ENCODE measurements around the gene VIL1. TPM values are rescaled to one million over a fixed set of nuclear protein-coding genes. Genes with fewer than 3 reads are reported as not detected.

VIL1 gene
- total RNA-seq, 1 donor, result not detected

GRCh38 chr2:218421027-218421426 is 2.1 kb downstream of the VIL1 start:
- no peak for TF ChIP-seq CTCF (IDR thresholded peaks at IDR 0.05; ENCODE audit: extremely low read depth, low read depth, low read length)
- Histone ChIP-seq H4K20me1 (ENCODE audit: insufficient read depth, low read length) (no peaks in the 10 kb centered on the region), H3K4me2 (ENCODE audit: insufficient read depth, low read length) (no peak overlapping the region), H2AFZ (ENCODE audit: low read length) (no peak overlapping the region), H3K79me2 (ENCODE audit: insufficient read depth, low read length) (no peaks in the 10 kb centered on the region), H3K27ac (ENCODE audit: low read depth, low read length) (no peak overlapping the region), H3K4me1 (ENCODE audit: insufficient read depth, low read length) (no peaks in the 10 kb centered on the region), H3K27me3 (ENCODE audit: insufficient read depth, low read length) (no peaks in the 10 kb centered on the region), H3K9me3 (ENCODE audit: low read depth, low read length) (no peaks in the 10 kb centered on the region), H3K4me3 (ENCODE audit: insufficient read depth, low read length) (no peak overlapping the region), H3K36me3 (ENCODE audit: insufficient read depth, low read length) (no peaks in the 10 kb centered on the region)
- peak; percentile 45 for DNase-seq (ENCODE audit: insufficient read length, low spot score, missing footprints)

- no peak overlapping the region for H2AFZ ChIP-seq (ENCODE audit: low read length)
- H3K79me2 ChIP-seq (ENCODE audit: insufficient read depth, low read length), result no peaks in the 10 kb centered on the region
- H3K9me3 ChIP-seq (ENCODE audit: low read depth, low read length), result no peaks in the 10 kb centered on the region
- no peak for TF ChIP-seq CTCF (IDR thresholded peaks at IDR 0.05; ENCODE audit: extremely low read depth, low read depth, low read length)
- H4K20me1 ChIP-seq (ENCODE audit: insufficient read depth, low read length), result no peaks in the 10 kb centered on the region
- H3K27ac ChIP-seq (ENCODE audit: low read depth, low read length), result no peak overlapping the region
- no peak overlapping the region for H3K4me2 ChIP-seq (ENCODE audit: insufficient read depth, low read length)
- H3K36me3 ChIP-seq (ENCODE audit: insufficient read depth, low read length), result no peaks in the 10 kb centered on the region
- no peaks in the 10 kb centered on the region for H3K27me3 ChIP-seq (ENCODE audit: insufficient read depth, low read length)
- H3K4me1 ChIP-seq (ENCODE audit: insufficient read depth, low read length), result no peaks in the 10 kb centered on the region
- peak; percentile 53 for DNase-seq (ENCODE audit: insufficient read length, low spot score, missing footprints)
- H3K4me3 ChIP-seq (ENCODE audit: insufficient read depth, low read length), result no peak overlapping the region
Observed at GRCh38 chr2:218422403-218423086, 3.6 kb downstream of the VIL1 start.

- TF ChIP-seq CTCF (IDR thresholded peaks at IDR 0.05; ENCODE audit: extremely low read depth, low read depth, low read length), result no peak
- H3K4me2 ChIP-seq (ENCODE audit: insufficient read depth, low read length), result no peak overlapping the region
- no peak overlapping the region for H2AFZ ChIP-seq (ENCODE audit: low read length)
- no peak for DNase-seq (ENCODE audit: insufficient read length, low spot score, missing footprints)
- H3K9me3 ChIP-seq (ENCODE audit: low read depth, low read length), result no peaks in the 10 kb centered on the region
- H3K36me3 ChIP-seq (ENCODE audit: insufficient read depth, low read length), result no peaks in the 10 kb centered on the region
- no peaks in the 10 kb centered on the region for H3K79me2 ChIP-seq (ENCODE audit: insufficient read depth, low read length)
- H4K20me1 ChIP-seq (ENCODE audit: insufficient read depth, low read length), result no peaks in the 10 kb centered on the region
- H3K27me3 ChIP-seq (ENCODE audit: insufficient read depth, low read length), result no peaks in the 10 kb centered on the region
- no peak overlapping the region for H3K4me3 ChIP-seq (ENCODE audit: insufficient read depth, low read length)
- H3K4me1 ChIP-seq (ENCODE audit: insufficient read depth, low read length), result no peaks in the 10 kb centered on the region
- H3K27ac ChIP-seq (ENCODE audit: low read depth, low read length), result no peak overlapping the region
Observed at GRCh38 chr2:218423584-218423983, 4.7 kb downstream of the VIL1 start.

- TF ChIP-seq CTCF (IDR thresholded peaks at IDR 0.05; ENCODE audit: extremely low read depth, low read depth, low read length), result no peak
- Histone ChIP-seq H3K4me3 (ENCODE audit: insufficient read depth, low read length) (no peak overlapping the region), H4K20me1 (ENCODE audit: insufficient read depth, low read length) (no peaks in the 10 kb centered on the region), H3K27me3 (ENCODE audit: insufficient read depth, low read length) (no peaks in the 10 kb centered on the region), H3K36me3 (ENCODE audit: insufficient read depth, low read length) (no peaks in the 10 kb centered on the region), H3K9me3 (ENCODE audit: low read depth, low read length) (no peaks in the 10 kb centered on the region), H2AFZ (ENCODE audit: low read length) (no peak overlapping the region), H3K27ac (ENCODE audit: low read depth, low read length) (no peak overlapping the region), H3K4me2 (ENCODE audit: insufficient read depth, low read length) (no peak overlapping the region), H3K4me1 (ENCODE audit: insufficient read depth, low read length) (no peaks in the 10 kb centered on the region), H3K79me2 (ENCODE audit: insufficient read depth, low read length) (no peaks in the 10 kb centered on the region)
- peak; percentile 55 for DNase-seq (ENCODE audit: insufficient read length, low spot score, missing footprints)
Observed at GRCh38 chr2:218425531-218425930, 6.6 kb downstream of the VIL1 start.
